Stimulated activated CD4-positive, alpha-beta T cell treated with anti-CD3 and anti-CD28 coated beads, Interleukin-1b, Interleukin-23, amount 100 ng/mL, for 1 hour (primary cell): ENCODE results near the gene ASB5.
"Not testable (repeated sequence)": the region's sequence is repeated elsewhere in the genome, so short reads cannot be mapped to it uniquely, and the experiment has no call there.

Experiments
- DNase-seq, 2 donors: peaks; one replicate each; pipeline ENCODE4 v3.0.0-alpha.2; 2020; ENCODE audit warnings: low read depth in 2 of 2

Gene ASB5

GRCh38 chr4:176268963-176269362 lies at the start of gene ASB5:
ASB5 (minus strand) TSS chr4:176269222; CDS start chr4:176269108, 114 bp downstream.
- no peak for DNase-seq

GRCh38 chr4:176313596-176314336 lies 44.7 kb upstream of the ASB5 start:
- DNase-seq: no peak

GRCh38 chr4:176309772-176310171 lies 40.8 kb upstream of the ASB5 start:
- no peak for DNase-seq

- no peak for DNase-seq
These were observed 40.0 kb upstream of the ASB5 start for GRCh38 chr4:176309046-176309445.

- DNase-seq: no peak
These were observed 39.4 kb upstream of the ASB5 start for GRCh38 chr4:176308441-176308840.

- no peak for DNase-seq
These were observed 38.6 kb upstream of the ASB5 start for GRCh38 chr4:176307666-176307930.

- no peak for DNase-seq
These were observed 38.0 kb upstream of the ASB5 start for GRCh38 chr4:176306837-176307665.

GRCh38 chr4:176303938-176304337 lies 34.9 kb upstream of the ASB5 start:
- DNase-seq: no peak

GRCh38 chr4:176302283-176303275 lies 33.6 kb upstream of the ASB5 start:
- no peak for DNase-seq

GRCh38 chr4:176300565-176300964 lies 31.5 kb upstream of the ASB5 start:
- DNase-seq: no peak

- DNase-seq: no peak
These were observed 31.0 kb upstream of the ASB5 start for GRCh38 chr4:176300036-176300435.

GRCh38 chr4:176298664-176299063 lies 29.6 kb upstream of the ASB5 start:
- DNase-seq: no peak

- DNase-seq: not testable (repeated sequence)
These were observed 26.9 kb upstream of the ASB5 start for GRCh38 chr4:176295907-176296306.

- no peak for DNase-seq
These were observed 24.6 kb upstream of the ASB5 start for GRCh38 chr4:176293660-176294059.

GRCh38 chr4:176292920-176293319 lies 23.9 kb upstream of the ASB5 start:
- no peak for DNase-seq

- no peak for DNase-seq
These were observed 22.7 kb upstream of the ASB5 start for GRCh38 chr4:176291748-176292147.

GRCh38 chr4:176290520-176290919 lies 21.5 kb upstream of the ASB5 start:
- DNase-seq: no peak

- DNase-seq: no peak
These were observed 20.5 kb upstream of the ASB5 start for GRCh38 chr4:176289561-176289960.

- DNase-seq: no peak
These were observed 19.0 kb upstream of the ASB5 start for GRCh38 chr4:176288020-176288419.

GRCh38 chr4:176287546-176287945 lies 18.5 kb upstream of the ASB5 start:
- DNase-seq: no peak

- no peak for DNase-seq
These were observed 17.7 kb upstream of the ASB5 start for GRCh38 chr4:176286728-176287127.

- not testable (repeated sequence) for DNase-seq
These were observed 10.5 kb upstream of the ASB5 start for GRCh38 chr4:176279560-176279959.
